ENCODE measurements around the gene KAZN. TPM values are rescaled to one million over a fixed set of nuclear protein-coding genes. Genes with fewer than 3 reads are reported as not detected.

The KAZN gene
- total RNA-seq, 1 donor from 2014 or later, result 2.8 TPM

- no peaks in the 10 kb centered on the region for H3K27me3 ChIP-seq (ENCODE audit: control insufficient read depth, insufficient read depth, low read length)
- TF ChIP-seq CTCF (IDR thresholded peaks at IDR 0.05; ENCODE audit: insufficient read depth, low read length, poor library complexity, severe bottlenecking), result no peak
- no peaks in the 10 kb centered on the region for H3K36me3 ChIP-seq (ENCODE audit: control insufficient read depth, insufficient read depth, low read length)
- no peak for DNase-seq (ENCODE audit: low read depth)
- H3K4me3 ChIP-seq (ENCODE audit: low read depth, low read length), result no peak overlapping the region
Observed at GRCh38 chr1:14685078-14685477, 86.6 kb downstream of the KAZN start.

GRCh38 chr1:14686701-14687100 is 88.2 kb downstream of the KAZN start:
- TF ChIP-seq CTCF (IDR thresholded peaks at IDR 0.05; ENCODE audit: insufficient read depth, low read length, poor library complexity, severe bottlenecking), result no peak
- no peaks in the 10 kb centered on the region for H3K36me3 ChIP-seq (ENCODE audit: control insufficient read depth, insufficient read depth, low read length)
- H3K4me3 ChIP-seq (ENCODE audit: low read depth, low read length), result no peak overlapping the region
- no peak for DNase-seq (ENCODE audit: low read depth)
- H3K27me3 ChIP-seq (ENCODE audit: control insufficient read depth, insufficient read depth, low read length), result no peaks in the 10 kb centered on the region

- Histone ChIP-seq H3K27me3 (ENCODE audit: control insufficient read depth, insufficient read depth, low read length) (no peaks in the 10 kb centered on the region), H3K36me3 (ENCODE audit: control insufficient read depth, insufficient read depth, low read length) (no peaks in the 10 kb centered on the region), H3K4me3 (ENCODE audit: low read depth, low read length) (no peak overlapping the region)
- TF ChIP-seq CTCF (IDR thresholded peaks at IDR 0.05; ENCODE audit: insufficient read depth, low read length, poor library complexity, severe bottlenecking), result no peak
- DNase-seq (ENCODE audit: low read depth), result no peak
Observed at GRCh38 chr1:14687147-14687546, 88.7 kb downstream of the KAZN start.

- DNase-seq (ENCODE audit: low read depth), result no peak
- no peak for TF ChIP-seq CTCF (IDR thresholded peaks at IDR 0.05; ENCODE audit: insufficient read depth, low read length, poor library complexity, severe bottlenecking)
- no peaks in the 10 kb centered on the region for H3K36me3 ChIP-seq (ENCODE audit: control insufficient read depth, insufficient read depth, low read length)
- H3K4me3 ChIP-seq (ENCODE audit: low read depth, low read length), result no peak overlapping the region
- H3K27me3 ChIP-seq (ENCODE audit: control insufficient read depth, insufficient read depth, low read length), result peaks cover 5% of the 10 kb centered on the region
Observed at GRCh38 chr1:14689996-14690615, 91.6 kb downstream of the KAZN start.

- peaks cover 5% of the 10 kb centered on the region for H3K27me3 ChIP-seq (ENCODE audit: control insufficient read depth, insufficient read depth, low read length)
- H3K36me3 ChIP-seq (ENCODE audit: control insufficient read depth, insufficient read depth, low read length), result no peaks in the 10 kb centered on the region
- DNase-seq (ENCODE audit: low read depth), result no peak
- no peak for TF ChIP-seq CTCF (IDR thresholded peaks at IDR 0.05; ENCODE audit: insufficient read depth, low read length, poor library complexity, severe bottlenecking)
- H3K4me3 ChIP-seq (ENCODE audit: low read depth, low read length), result no peak overlapping the region
Observed at GRCh38 chr1:14693949-14694348, 95.5 kb downstream of the KAZN start.

GRCh38 chr1:14694589-14694988 is 96.1 kb downstream of the KAZN start:
- H3K27me3 ChIP-seq (ENCODE audit: control insufficient read depth, insufficient read depth, low read length), result peaks cover 5% of the 10 kb centered on the region
- H3K4me3 ChIP-seq (ENCODE audit: low read depth, low read length), result no peak overlapping the region
- no peak for TF ChIP-seq CTCF (IDR thresholded peaks at IDR 0.05; ENCODE audit: insufficient read depth, low read length, poor library complexity, severe bottlenecking)
- H3K36me3 ChIP-seq (ENCODE audit: control insufficient read depth, insufficient read depth, low read length), result no peaks in the 10 kb centered on the region
- no peak for DNase-seq (ENCODE audit: low read depth)

Measured in kidney epithelial cell (primary cell).